Measurements from ENCODE around the gene SMCR8. TPM values are rescaled to one million over a fixed set of nuclear protein-coding genes. Genes with fewer than 3 reads are reported as not detected.
"Not testable (repeated sequence)": the region's sequence is repeated elsewhere in the genome, so short reads cannot be mapped to it uniquely, and the experiment has no call there.

Gene SMCR8
- total and polyA plus RNA-seq, 4 donors: 9.1 to 11.2 (median 10.0) TPM

DNA sequence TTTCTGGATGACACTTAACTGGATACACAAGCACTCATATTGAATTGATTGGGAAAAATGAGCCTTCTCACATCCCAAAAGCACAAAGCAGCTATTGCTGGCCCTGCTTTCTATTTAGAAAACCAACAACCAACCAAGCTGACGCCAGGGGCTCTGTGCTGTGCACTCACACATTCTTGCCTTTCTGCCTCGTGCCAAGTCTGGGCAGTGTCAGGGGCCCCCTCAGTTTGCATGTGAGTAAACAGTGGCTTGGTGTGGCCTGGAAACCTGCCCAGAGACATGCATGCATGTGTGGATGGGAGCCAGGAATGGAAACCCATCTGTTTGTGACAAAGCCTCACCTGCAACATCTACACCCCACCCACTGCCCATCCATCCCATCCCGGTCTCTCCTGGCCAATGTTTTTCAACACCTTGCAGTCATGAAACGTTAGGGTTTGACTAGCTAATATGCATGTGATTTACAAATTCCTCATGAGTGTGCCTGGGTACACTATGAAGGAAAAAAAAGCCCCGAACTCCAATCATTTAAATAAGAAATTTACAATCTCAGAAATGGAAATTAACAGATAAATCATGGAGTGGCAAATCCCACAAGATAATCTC is 34.2 kb upstream of the SMCR8 start:
- Histone ChIP-seq H3K4me1 (ENCODE audit: control insufficient read depth, insufficient read depth, low read length) (peaks cover 5% of the 10 kb centered on the region), H3K27me3 (ENCODE audit: control insufficient read depth, insufficient read depth, low read length) (no peaks in the 10 kb centered on the region), H3K27ac (ENCODE audit: low read depth, low read length) (no peak overlapping the region), H3K9me3 (ENCODE audit: control insufficient read depth, insufficient read depth, low read length) (no peaks in the 10 kb centered on the region), H3K4me3 (ENCODE audit: low read depth, low read length) (no peak overlapping the region), H3K36me3 (ENCODE audit: control insufficient read depth, insufficient read depth, low read length) (peaks cover 90% of the 10 kb centered on the region)
- DNase-seq (ENCODE audit: low read depth in 4 of 6, low spot score in 6 of 6): peak in 2 of 6 donors; percentile 29 to 59
- 50% methylated on average over 2 of the region's 5 CpGs for WGBS (ENCODE audit: insufficient coverage)

DNA sequence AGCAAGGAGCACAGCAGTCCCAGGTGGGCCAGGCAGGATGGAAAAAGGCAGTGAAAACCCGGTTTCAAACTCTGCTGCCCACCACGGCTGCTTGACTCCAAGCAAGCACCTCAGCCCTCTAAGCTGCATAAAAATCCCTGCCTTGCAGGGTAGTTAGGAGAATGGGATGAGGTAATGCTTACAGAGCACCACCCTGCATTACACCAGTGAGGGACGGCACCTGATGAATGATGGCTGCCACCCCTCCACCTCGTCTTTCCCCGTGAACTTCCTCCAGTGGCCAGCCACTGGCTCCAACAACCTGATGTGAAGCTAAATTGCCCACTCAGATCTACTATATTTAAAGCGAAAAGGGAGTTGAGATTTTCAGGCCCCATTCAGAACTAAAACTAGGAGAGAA is 33.3 kb upstream of the SMCR8 start:
- Histone ChIP-seq H3K4me3 (ENCODE audit: low read depth, low read length) (no peak overlapping the region), H3K36me3 (ENCODE audit: control insufficient read depth, insufficient read depth, low read length) (peaks cover 90% of the 10 kb centered on the region), H3K27me3 (ENCODE audit: control insufficient read depth, insufficient read depth, low read length) (no peaks in the 10 kb centered on the region), H3K4me1 (ENCODE audit: control insufficient read depth, insufficient read depth, low read length) (peaks cover 5% of the 10 kb centered on the region), H3K9me3 (ENCODE audit: control insufficient read depth, insufficient read depth, low read length) (no peaks in the 10 kb centered on the region), H3K27ac (ENCODE audit: low read depth, low read length) (no peak overlapping the region)
- no peak for DNase-seq (ENCODE audit: low read depth in 4 of 6, low spot score in 6 of 6)
- WGBS (ENCODE audit: insufficient coverage): 91% methylated on average over 5 of the region's 6 CpGs

DNA sequence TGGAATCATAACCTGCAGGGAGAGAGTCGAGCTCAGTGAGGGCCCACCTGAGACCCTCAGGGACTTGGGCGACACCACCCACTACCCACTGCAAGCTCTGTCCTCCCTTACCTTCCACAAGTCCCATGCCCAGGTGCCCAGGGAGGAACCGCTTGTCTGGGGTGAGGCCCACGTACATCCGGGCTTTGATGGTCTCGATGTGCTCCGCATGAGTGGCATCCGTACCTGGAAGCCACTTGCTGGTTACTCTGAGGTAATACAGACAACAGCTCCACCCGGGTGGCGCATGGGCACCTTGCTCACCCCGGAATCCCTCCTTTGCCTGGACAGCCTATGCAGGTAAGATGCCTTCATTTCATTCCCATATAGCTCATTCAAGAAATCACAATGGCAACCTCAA is 29.8 kb upstream of the SMCR8 start:
- no peaks in the 10 kb centered on the region for H3K27me3 ChIP-seq (ENCODE audit: control insufficient read depth, insufficient read depth, low read length)
- peaks cover 92% of the 10 kb centered on the region for H3K36me3 ChIP-seq (ENCODE audit: control insufficient read depth, insufficient read depth, low read length)
- no peak overlapping the region for H3K27ac ChIP-seq (ENCODE audit: low read depth, low read length)
- peaks cover 3% of the 10 kb centered on the region for H3K4me1 ChIP-seq (ENCODE audit: control insufficient read depth, insufficient read depth, low read length)
- WGBS (ENCODE audit: insufficient coverage): 96% methylated on average over 11 of the region's 11 CpGs
- H3K4me3 ChIP-seq (ENCODE audit: low read depth, low read length): no peak overlapping the region
- H3K9me3 ChIP-seq (ENCODE audit: control insufficient read depth, insufficient read depth, low read length): no peaks in the 10 kb centered on the region
- no peak for DNase-seq (ENCODE audit: low read depth in 4 of 6, low spot score in 6 of 6)

DNA sequence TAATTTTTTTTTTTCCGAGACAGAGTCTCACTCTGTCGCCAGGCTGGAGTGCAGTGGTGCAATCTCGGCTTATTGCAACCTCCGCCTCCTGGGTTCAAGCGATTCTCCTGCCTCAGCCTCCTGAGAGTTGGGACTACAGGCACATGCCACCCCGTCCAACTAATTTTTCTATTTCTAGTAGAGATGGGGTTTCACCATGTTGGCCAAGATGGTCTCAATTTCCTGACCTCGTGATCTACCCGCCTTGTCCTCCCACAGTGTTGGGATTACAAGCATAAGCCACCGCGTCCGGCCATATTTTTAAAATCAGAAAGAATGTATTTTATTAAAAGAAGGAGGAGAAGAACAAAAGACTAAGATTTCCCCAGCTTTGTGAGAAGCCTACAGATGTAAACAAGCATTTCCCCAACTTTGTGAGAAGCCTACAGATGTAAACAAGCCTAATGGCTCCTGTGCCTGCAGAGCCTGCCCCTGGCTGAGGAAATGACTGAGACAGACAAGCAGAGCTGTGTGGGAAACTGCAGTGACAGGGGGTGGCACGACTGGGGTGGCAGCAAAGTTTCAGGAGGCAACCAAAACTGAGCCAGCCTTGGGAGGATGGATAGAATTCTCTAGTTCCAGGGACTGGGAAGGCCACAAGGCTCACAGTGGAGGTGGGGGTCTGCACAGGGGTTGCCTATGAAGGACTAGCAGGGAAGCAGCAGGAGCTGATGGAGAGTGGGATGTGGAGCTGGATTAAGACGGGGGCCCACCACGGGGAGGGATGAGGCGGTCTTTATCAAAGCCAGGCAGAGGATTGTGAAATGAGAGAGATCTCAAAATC is 23.2 kb upstream of the SMCR8 start:
- DNase-seq (ENCODE audit: low read depth in 4 of 6, low spot score in 6 of 6): no peak
- no peaks in the 10 kb centered on the region for H3K4me1 ChIP-seq (ENCODE audit: control insufficient read depth, insufficient read depth, low read length)
- no peak overlapping the region for H3K27ac ChIP-seq (ENCODE audit: low read depth, low read length)
- no peaks in the 10 kb centered on the region for H3K9me3 ChIP-seq (ENCODE audit: control insufficient read depth, insufficient read depth, low read length)
- peaks cover 86% of the 10 kb centered on the region for H3K36me3 ChIP-seq (ENCODE audit: control insufficient read depth, insufficient read depth, low read length)
- WGBS (ENCODE audit: insufficient coverage): 97% methylated on average over 4 of the region's 15 CpGs
- H3K4me3 ChIP-seq (ENCODE audit: low read depth, low read length): no peak overlapping the region
- H3K27me3 ChIP-seq (ENCODE audit: control insufficient read depth, insufficient read depth, low read length): no peaks in the 10 kb centered on the region

DNA sequence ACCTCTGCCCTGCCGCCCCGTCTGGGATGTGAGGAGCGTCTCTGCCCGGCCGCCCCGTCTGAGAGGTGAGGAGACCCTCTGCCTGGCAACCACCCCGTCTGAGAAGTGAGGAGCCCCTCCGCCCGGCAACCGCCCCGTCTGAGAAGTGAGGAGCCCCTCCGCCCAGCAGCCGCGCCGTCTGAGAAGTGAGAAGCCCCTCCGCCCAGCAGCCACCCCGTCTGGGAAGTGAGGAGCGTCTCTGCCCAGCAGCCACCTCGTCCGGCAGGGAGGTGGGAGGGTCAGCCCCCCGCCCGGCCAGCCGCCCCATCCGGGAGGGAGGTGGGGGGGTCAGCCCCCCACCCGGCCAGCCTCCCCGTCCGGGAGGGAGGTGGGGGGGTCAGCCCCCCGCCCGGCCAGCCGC is 17.0 kb upstream of the SMCR8 start:
- not testable (repeated sequence) for H3K27me3 ChIP-seq (ENCODE audit: control insufficient read depth, insufficient read depth, low read length); H3K27ac ChIP-seq (ENCODE audit: low read depth, low read length); H3K9me3 ChIP-seq (ENCODE audit: control insufficient read depth, insufficient read depth, low read length); H3K4me1 ChIP-seq (ENCODE audit: control insufficient read depth, insufficient read depth, low read length); H3K4me3 ChIP-seq (ENCODE audit: low read depth, low read length); DNase-seq (ENCODE audit: low read depth in 4 of 6, low spot score in 6 of 6)
- H3K36me3 ChIP-seq (ENCODE audit: control insufficient read depth, insufficient read depth, low read length): peaks cover 68% of the 10 kb centered on the region
- WGBS (ENCODE audit: insufficient coverage): 97% methylated on average over 14 of the region's 30 CpGs

DNA sequence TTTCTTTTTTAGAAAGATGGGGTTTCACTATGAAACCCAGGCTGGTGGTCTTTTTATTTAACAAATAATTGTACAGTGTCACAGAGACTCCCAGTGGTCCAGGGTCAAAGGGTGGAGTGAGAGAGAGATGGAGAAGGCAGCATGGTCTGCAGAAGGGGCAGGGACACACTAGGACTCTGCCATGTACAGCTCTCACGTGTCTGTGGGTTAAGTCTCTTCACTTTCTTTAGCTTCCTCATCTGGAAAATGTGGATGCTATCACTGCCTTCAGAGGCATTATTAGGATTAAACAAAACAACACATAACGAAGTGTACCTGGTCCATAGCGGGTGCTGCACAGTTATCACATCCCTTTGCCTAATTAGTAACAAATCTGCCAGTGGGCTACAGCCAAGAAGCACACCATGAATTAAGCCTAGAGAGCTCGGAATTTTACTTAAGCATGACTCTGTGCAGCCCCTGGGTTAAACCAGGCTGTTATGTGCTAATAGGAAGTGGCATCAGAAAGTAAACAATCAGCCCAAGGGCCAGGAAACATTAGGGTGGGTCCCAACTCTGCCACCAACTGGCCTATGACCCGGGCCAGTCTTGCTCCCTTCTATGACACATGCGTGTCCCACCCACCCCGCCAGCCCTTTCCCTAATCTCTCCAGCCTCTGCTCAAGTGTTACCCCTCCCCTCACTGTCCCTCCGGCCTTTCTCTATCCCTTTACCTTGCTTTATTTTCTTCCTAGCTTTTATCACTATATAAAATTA is 14.2 kb upstream of the SMCR8 start:
- 93% methylated on average over 6 of the region's 8 CpGs for WGBS (ENCODE audit: insufficient coverage)
- DNase-seq (ENCODE audit: low read depth in 4 of 6, low spot score in 6 of 6): no peak
- peaks cover 65% of the 10 kb centered on the region for H3K36me3 ChIP-seq (ENCODE audit: control insufficient read depth, insufficient read depth, low read length)

DNA sequence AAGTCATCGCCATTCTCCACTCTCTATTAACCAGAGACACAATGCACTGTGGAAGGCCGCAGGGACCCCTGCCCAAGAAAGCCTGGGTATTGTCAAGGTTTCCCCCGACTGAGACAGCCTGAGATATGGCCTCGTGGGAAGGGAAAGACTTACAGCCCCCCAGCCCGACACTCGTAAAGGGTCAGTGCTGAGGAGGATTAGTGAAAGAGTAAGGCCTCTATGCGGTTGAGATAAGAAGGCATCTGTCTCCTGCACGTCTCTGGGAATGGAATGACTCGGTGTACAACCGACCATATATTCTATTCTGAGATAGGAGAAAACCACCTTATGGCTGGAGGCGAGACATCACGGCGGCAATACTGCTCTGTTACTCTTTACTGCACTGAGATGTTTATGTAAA is 11.9 kb upstream of the SMCR8 start:
- H3K9me3 ChIP-seq (ENCODE audit: control insufficient read depth, insufficient read depth, low read length); H3K4me1 ChIP-seq (ENCODE audit: control insufficient read depth, insufficient read depth, low read length); H3K27ac ChIP-seq (ENCODE audit: low read depth, low read length); DNase-seq (ENCODE audit: low read depth in 4 of 6, low spot score in 6 of 6); H3K4me3 ChIP-seq (ENCODE audit: low read depth, low read length); H3K27me3 ChIP-seq (ENCODE audit: control insufficient read depth, insufficient read depth, low read length): not testable (repeated sequence)
- 87% methylated on average over 5 of the region's 13 CpGs for WGBS (ENCODE audit: insufficient coverage)
- peaks cover 71% of the 10 kb centered on the region for H3K36me3 ChIP-seq (ENCODE audit: control insufficient read depth, insufficient read depth, low read length)

More for the DNA sequence above, 14.2 kb upstream of the SMCR8 start:
- H3K4me3 ChIP-seq (ENCODE audit: low read depth, low read length): no peak overlapping the region
- H3K9me3 ChIP-seq (ENCODE audit: control insufficient read depth, insufficient read depth, low read length): no peaks in the 10 kb centered on the region
- no peaks in the 10 kb centered on the region for H3K27me3 ChIP-seq (ENCODE audit: control insufficient read depth, insufficient read depth, low read length)
- H3K27ac ChIP-seq (ENCODE audit: low read depth, low read length): no peak overlapping the region
- H3K4me1 ChIP-seq (ENCODE audit: control insufficient read depth, insufficient read depth, low read length): no peaks in the 10 kb centered on the region

DNA sequence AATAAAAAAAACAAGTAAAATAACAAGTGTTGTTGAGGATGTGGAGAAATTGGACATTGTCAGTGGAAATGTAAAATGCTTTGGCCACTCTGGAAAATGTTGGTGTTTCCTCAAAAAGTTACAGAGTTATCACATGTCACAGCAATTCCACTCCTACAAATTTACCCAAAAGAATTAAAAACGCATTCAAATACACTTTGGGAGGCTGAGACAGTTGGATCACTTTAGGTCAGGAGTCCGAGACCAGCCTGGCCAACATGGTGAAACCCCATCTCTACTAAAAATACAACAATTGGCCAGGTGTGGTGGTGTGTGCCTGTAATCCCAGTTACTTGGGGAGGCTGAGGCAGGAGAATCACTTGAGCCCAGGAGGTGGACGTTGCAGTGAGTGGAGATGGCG is 5.9 kb upstream of the SMCR8 start:
- Histone ChIP-seq H3K36me3 (ENCODE audit: control insufficient read depth, insufficient read depth, low read length) (peaks cover 52% of the 10 kb centered on the region), H3K9me3 (ENCODE audit: control insufficient read depth, insufficient read depth, low read length) (no peaks in the 10 kb centered on the region), H3K27ac (ENCODE audit: low read depth, low read length) (no peak overlapping the region), H3K4me3 (ENCODE audit: low read depth, low read length) (no peak overlapping the region), H3K4me1 (ENCODE audit: control insufficient read depth, insufficient read depth, low read length) (peaks cover 19% of the 10 kb centered on the region), H3K27me3 (ENCODE audit: control insufficient read depth, insufficient read depth, low read length) (no peaks in the 10 kb centered on the region)
- no CpG with 5 or more reads among the region's 4 CpGs for WGBS (ENCODE audit: insufficient coverage)
- no peak for DNase-seq (ENCODE audit: low read depth in 4 of 6, low spot score in 6 of 6)

DNA sequence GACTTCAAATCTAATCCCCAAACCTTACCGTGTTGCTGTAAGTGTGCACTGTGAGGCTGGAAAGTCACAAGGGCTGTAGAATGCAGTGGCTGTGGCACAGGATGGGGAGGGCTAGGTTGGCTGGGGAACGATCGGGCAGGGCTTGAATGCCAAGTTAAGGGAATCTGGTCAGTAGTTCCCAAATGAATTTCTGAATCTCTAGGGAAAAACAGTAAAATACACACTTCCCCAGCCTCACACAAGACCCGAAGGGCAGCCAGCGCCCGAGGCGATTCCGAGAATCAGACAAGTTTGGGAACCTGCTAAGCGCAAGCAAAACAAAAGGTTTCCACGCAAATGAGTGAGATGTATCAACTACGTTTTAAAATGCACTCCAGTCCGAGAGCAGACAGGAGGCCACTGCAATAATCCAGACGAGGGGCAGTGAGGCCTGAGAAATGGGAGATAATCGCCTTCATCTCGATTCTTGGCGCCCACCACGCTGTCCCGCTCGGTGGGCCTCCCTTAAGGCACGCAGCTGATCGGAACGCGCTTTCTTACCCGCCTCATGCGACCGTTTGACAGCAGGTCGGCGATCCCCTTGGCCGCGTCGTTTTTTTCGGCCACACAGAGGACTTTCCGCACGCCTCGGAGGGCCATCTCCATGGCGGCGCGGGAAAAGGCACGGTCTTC is 898 bp upstream of the SMCR8 start:
- Histone ChIP-seq H3K4me1 (ENCODE audit: control insufficient read depth, insufficient read depth, low read length) (peaks cover 59% of the 10 kb centered on the region), H3K4me3 (ENCODE audit: low read depth, low read length) (peak overlapping the region; percentile 96), H3K27ac (ENCODE audit: low read depth, low read length) (peak overlapping the region; percentile 85), H3K9me3 (ENCODE audit: control insufficient read depth, insufficient read depth, low read length) (no peaks in the 10 kb centered on the region), H3K36me3 (ENCODE audit: control insufficient read depth, insufficient read depth, low read length) (peaks cover 41% of the 10 kb centered on the region), H3K27me3 (ENCODE audit: control insufficient read depth, insufficient read depth, low read length) (no peaks in the 10 kb centered on the region)
- 0% methylated on average over 36 of the region's 39 CpGs for WGBS (ENCODE audit: insufficient coverage)
- peak in 2 of 6 donors; percentile 0 to 2 for DNase-seq (ENCODE audit: low read depth in 4 of 6, low spot score in 6 of 6)

All from spinal cord (tissue), 10 donors.